DMS53 (cell line): Measurements from ENCODE around the gene PKHD1.

Source experiments
- DNase-seq: peaks from one replicate; lab custom pipeline; 2025; lab: John Stamatoyannopoulos, UW

The PKHD1 gene

DNA sequence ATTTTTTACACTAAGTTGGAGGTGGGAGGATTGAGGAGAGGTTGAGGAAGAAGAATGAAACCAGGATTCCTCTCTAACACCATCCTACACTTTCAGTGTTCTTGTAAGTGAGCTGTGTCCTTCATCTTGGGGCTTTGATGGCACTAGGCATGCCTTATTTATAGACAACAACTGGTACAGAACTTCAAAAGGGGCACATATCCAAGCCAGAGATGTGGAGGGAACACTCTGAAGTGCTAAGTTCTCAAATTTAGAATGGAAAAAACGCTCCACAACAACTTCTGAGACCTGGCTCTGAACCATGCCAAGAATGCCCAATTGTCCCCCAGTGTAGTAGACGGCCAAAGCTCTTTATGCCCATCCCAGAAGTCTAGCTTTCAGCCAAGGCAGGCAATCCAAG, 16.2 kb upstream of the PKHD1 start:
- DNase-seq, result no peak

DNA sequence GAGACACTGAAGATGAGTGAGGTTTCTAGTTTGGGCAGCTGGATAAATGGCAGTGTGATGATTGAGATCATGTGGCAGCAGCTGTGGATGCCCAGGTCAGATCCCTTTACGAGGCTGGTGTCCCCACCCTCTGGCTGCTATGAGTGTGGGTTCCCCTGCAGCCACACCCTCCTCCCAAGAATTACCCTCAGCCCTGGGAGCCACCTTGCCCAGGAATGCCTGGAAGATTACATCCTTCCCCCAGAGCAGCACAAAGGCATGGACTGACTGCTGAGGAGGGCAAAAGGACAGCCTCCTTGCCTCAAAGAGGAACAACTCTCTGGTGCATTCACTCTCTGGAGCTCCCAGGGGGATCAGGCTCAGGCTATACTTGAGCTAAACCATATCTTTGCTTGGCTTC, 15.0 kb upstream of the PKHD1 start:
- DNase-seq, result no peak

DNA sequence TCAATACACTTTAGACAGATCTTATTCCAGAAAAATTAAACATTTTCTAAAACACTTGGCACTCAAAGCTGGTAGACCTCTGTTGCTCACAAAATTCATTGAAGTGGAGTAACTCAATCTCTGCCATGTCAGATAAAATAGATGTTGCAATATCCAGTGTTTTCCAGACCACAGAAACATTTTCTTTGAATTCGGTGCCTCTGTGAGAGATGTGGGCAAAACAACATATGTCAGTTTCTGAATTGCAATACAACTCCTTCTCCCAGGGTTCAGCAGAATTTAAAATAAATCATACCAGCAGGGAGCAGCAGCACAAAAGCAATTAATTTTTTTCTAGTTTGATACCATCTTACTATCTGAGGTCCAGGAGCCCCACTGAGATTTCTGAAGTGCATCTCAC, 11.3 kb upstream of the PKHD1 start:
- DNase-seq, result peak; percentile 11

DNA sequence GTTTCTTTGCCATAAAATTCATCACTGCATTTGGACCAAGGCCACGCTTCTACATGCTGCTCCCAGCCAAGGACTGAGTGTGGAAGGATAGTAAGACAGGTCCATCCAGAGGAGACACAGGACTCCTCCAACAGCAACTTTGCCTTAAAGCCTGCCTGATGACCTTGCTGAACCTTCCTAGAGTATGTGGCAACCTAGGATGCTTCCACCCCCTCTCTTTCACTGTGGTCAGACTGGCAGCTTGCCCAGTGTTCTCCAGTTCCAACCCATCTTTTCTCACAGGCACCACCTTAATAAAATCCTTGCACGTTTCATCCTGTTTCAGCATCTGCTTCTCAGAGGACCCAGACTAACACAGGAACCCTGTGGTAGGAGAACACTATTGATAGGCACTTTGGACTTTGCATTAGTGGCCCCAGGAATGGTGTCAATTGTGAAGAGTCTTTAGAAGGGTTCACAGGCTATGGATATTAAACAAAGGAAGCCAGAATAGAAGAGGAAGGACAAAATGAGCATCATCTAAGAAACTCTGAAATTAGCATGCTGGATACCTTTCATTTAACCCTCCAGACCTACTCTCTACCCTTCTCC, 2.4 kb upstream of the PKHD1 start:
- DNase-seq, result peak; percentile 43

DNA sequence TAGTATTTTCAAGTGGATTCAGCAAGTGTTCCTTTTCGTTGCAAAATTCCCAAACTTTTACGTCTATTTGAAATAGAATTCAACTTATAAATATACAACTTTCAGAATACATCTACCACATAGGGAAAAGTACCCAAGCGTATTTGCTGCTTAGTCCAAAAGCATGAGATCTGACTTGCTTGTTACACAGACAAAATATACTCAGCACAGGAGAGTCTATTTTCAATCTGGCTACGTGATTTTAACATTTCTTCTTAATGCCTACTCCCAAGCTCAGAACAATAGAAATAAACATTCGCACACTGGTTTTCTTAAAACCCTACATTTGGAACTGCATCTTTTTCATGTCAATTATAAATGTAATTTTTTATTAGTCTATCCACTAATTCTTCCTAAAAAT, 672 bp downstream of the PKHD1 start:
- no peak for DNase-seq

DNA sequence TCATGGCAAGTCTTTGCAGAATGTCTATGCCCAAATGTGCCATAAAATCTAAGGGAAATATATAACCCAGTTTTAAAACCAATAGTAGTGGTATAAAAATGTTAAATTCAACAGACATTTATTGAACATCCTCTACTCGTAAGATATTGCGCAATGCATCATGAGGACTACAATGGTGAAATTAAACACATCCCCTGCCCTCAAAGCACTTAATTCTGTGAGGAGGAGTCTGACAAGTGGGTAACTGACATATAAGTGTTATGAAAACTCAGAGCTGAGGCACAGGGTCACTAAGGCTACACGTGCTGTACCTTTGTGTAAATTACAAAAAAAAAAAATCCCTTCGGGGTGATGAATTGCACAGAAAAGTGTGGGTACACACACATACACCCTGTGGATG, 6.2 kb downstream of the PKHD1 start:
- no peak for DNase-seq

DNA sequence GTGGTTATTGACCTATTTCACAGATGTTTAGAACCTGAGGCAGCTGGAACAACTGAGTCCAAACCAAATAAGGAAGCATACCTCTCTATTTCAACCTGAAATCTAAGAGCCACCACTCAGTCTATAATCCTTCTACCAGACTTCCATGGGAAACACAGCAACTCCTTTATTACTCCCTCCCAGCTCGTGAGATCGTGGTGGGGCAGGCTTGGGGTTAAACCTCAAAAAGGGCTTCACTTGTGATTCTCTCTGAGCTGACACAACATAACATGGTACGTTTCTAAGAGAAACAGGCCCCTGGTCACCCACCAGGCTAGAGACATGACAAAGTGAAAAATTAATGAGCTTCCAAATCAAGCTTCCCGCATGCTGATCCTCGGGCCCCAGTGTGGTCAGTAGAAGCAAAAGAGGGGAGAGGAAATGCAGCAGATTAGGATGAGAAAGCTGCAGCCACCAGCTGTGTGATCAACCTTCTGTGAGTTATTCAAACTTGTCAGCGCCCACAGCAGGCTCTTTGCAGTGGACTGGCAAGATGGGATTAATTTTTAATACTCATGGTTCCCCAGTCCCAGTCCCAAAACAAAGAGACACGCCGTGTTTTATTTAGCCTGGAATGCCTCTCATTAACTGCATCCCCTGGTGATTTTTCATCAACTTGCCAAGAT, 9.3 kb downstream of the PKHD1 start:
- DNase-seq, result no peak

DNA sequence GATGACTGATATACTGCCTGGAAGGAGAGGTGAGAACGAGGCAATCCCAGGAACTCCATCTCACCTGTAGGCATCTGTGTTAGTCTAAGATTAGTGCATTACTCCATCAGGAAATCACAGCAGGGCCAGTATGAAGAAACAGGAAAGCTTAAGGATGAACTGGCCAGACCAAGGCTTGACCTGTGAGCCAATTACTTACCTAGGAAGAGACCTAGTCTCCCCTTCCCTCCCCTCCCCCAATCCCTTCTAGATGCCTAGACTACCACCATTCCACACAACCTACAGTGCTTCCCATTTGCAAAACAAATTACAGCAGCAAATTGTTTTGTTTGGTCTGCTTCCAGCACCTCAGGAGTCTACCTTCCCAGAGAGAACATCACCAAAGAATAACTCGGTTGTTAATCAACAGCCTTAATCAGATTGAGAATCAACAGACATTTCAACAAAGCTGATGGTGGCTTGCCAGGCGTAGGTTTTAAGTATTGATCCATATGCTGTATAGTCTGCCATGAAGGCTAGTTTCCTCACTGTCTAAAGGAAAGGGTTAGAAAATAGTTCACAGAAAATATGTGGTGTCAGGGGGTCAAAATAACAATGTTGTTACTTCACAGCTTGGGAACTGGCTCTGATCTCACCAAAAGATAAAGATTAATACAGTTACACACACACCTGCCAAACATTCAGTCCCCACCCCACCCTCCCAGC, 10.1 kb downstream of the PKHD1 start:
- no peak for DNase-seq

DNA sequence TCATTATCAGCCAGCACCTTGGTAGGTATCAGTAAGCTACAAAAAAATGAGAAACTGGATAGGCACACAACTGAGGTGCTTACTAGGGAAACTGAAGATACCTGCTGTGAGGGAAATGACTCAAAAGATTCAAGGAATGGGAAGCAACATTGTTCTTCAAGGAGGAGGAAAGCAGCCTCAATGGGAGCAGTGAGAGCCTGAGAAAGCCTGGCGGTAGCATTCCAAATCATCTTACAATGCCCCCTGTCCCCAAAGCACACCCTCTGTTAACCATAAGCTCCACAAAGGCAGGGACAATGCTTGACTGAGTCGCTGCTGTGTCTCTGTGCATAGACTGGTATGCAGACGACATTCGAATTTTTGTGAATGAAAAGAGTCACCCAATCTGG, 10.6 kb downstream of the PKHD1 start:
- DNase-seq, result no peak

DNA sequence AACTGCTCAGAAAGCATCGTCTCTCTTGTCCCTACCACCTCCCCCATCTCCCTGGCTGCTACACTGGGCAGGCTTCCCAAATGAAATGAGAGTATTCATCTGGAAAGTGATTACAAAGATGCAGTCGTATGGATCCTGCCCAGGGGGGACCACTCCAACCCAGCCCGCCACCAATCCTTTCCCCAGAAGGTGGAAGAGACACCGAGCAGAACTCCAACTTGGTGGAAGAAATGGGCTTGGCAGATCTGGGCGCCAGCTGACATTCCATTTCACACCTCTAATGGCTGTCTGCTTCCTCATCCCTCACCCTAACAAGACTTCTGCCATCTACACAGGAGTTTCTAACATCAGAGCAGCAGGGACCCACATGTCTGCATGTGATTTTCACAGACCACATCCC, 12.7 kb downstream of the PKHD1 start:
- no peak for DNase-seq

DNA sequence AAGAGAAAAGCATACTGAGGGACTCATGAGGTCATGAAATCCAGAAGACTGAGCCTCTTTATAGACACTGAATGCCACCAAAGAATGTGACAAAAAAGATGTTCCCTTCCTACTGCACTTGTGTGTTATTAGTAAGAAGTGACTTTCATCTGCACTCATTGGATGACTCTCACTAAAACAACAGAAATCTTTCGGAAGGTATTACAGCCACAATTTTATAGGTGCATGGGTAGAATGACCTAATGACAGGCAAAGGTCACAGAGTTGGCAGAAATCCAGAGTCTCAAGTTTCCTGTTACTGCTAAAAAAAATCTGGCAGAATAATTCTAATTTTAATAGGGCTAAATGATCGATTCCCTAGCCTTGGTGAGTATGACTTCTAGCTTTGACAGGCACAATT, 13.3 kb downstream of the PKHD1 start:
- peak; percentile 38 for DNase-seq

DNA sequence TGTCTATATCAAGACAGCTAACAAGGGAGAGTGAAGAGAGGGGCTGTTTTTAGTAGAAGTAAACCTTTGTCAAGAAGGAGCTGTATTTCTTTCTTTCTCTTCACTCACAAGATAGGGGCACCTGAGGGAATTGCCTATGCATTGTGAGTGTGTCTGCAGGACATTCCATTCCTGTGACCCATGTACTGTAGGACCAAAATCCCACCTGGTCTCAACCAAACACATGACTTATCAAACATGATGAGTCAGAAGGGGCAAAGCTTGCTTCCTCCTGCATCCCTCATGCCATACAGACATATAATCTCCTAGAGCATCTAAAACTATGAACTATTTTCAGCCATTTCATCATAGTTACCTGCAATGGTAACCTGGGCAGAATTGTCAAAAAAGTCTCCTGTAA, 21.8 kb downstream of the PKHD1 start:
- DNase-seq, result peak; percentile 59

DNA sequence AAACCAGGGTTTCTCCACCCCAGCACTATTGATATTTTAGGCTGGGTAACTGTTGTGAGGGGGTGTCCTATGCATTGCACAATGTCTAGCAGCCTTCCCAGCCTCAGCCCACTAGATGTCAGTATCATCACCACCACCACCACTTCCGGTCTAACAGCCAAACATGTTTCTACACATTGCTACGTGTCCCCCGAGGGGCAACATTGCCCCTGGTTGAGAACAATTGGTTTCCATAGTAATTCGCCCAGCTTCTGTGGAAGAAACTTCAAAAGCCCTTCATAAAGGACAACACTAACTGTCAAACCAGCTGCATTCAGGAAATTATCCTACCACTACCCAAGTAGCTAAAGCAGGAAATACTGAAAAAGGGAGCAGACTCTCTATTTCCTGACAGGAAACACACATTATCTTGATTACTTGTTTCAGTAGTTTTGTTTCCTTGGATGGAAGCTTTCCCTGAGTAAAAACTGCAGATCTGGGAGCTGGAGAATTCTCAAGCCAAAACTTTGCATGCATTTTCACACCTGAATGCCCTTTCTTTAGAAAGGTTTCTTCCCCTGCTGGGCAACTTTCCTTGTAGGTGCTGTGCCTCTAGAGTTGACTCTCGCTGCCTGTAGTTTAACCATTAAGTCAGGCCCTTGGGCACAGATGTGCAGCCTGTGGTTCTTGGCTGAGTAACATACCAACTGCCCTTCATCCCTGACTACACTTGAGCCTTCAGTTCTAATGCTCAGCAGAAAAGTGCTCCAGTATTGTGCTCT, 23.6 kb downstream of the PKHD1 start:
- DNase-seq, result peak; percentile 79

DNA sequence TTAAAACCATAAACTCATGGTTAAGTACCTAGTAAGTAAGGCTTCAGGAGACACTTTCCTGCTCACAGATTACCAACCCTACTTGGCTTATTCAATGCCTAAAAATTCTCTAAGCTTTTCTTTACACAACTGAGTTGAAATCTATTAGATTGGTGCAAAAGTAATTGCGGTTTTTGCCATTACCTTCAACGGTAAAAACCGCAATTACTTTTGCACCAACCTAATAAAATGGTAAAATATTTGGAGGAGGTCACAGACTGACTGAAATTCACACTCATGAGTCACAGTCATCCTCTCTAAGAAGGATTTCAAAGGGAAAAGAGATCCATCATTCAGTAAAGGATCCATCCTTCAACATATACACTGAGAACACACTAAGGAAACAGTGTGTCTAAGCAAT, 25.9 kb downstream of the PKHD1 start:
- DNase-seq, result no peak

DNA sequence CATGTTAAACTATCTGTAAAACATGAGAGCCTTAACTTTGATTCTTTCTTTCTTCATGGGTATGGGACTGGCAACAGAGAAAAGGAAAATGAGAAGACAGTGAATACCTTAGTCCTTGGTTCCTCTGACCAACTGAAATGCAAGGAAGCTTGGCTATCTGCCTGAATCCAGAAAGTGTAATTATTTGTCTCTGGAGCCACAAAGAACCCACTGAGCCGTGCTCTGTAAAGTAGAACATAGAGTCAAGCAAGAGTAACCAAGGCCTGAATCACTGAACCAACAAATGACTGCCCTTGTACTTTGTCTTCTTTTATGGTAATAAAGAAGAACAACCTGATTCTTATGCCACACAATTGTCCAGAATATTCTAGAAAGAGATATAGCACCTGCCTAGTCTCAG, 27.6 kb downstream of the PKHD1 start:
- no peak for DNase-seq

DNA sequence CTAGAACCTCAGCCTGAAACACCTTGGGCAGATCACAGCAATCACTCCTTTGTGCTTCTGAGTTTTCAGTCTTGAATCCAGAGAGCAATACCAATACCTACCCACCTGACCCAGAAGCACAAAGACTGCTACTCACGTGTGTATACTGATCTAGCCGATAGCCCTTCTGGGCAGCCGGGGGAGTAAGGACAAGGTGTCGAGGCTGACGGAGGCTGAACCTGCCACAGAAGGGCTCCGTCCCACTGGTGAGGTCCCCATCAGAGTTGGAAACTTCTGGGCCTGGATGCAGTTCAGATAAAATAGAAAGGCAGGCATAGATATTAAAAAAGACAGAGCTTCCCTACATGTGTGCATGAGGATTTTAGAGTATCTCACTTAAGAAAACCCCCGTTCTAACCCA, 32.0 kb downstream of the PKHD1 start:
- DNase-seq, result no peak

DNA sequence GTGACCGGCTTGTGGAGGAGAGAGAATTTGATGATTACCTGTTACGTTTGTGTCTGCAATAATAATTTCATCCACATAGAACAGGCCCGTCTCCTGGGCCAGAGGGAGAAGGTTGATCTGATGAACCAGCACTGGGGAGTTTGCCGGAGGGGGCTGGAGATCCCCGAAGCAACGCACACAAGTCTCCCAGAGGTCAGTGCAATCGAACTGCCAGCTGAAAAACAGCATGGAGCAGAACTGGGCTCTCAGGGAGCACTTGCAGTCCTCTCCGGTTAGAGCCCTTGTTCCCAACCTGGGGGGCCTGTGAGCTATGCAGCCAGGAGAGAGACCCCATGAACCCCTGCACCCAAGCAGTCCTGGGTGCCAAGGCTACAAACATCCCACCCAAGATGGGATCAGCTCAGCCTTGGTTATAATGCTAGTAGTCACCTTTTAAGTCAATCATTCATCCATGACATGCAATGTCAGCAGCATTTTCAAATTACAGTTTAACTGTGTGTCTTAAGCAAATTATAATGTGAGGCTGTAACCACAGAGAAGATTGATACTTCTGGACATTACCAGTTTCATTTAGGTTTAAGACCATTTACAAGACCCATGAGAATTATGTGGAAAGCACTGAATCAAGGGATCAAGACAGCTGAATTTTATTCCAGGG, 34.2 kb downstream of the PKHD1 start:
- DNase-seq, result no peak

DNA sequence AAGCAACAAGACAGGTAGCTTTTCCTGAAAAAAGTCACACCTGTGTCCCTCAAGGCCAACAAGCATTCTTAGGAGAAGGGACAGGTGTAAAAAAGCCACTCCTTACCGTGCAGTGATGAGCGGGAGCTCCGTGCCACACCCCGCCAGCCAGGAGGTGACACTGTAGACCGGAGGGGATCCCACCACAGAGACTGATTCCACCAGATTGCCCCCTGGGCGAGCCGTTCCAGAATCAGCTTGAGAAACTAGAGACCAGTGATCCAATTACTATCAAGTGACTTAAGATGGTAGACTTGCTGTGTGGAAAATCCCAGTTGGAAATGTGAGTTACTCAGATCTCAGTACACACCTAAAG, 37.4 kb downstream of the PKHD1 start:
- DNase-seq, result no peak

DNA sequence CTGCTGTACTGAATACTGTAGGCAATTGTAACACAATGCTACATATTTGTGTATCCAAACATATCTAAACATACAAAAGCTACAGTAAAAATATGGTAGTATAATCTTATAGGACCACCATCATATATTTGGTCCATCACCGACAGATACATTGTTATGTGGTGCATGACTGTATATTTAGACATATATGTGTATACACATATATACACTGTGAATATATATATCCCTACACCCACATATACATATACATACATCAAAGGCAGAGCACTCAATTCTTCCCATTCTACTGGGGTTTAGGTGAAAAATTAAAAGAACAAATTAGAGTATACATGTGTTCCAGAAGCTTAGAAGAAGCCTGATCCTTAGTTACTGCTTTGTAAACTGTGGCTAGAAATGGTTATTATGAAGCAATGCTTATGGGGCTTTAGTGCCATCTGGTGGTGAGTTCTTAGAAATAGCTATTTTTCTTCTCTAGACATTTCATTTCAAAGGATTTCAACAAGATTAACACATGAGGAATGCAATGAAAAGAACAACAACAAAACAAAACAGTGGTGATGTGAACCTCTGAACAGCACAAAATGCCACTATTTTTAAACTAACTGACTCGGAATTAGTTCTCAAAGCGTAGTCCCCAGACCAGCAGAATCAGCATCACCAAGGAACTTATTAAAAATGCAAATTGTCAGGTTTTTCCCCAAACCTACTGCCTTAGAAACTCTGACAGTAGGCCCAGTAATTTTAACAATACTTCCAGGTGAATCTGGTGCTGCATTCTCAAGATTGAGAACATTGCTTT, 38.0 kb downstream of the PKHD1 start:
- peak; percentile 70 for DNase-seq

DNA sequence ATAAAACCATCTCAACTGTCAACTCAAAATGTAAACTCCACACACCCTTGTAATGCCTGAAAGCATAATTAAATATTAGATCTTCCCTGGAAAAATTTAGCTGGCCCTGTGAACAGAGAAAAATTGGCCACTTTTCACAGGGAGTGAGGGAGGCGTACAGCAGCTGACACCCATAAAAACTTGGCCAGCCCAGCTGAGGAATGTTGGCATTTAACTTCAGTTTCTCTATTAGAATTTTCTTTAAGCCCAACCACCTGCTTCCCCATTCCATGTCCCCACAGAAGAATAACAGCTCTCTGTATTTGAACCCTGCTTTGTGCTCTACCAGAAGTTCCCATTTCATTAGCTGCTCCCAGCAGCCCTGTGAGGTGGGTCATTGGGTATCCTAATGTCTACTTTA, 41.0 kb downstream of the PKHD1 start:
- DNase-seq, result no peak

DNA sequence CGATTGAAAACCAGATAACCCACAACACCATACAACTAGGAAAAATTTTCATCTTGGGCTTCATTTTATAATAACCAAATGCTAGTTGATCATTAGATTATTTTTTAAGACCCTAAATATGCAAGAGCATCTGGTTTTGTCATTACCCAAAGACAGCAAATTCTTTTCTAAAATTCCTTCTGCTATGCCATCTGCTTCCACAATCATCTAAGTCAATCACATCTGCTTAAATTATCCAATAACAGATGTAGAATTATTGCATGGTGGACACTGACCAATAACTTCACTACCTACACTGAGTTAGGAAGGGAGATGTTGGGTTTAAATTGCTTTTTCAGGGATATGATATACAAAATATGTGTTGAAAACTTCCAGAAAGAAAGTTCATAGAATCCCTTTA, 41.9 kb downstream of the PKHD1 start:
- no peak for DNase-seq

DNA sequence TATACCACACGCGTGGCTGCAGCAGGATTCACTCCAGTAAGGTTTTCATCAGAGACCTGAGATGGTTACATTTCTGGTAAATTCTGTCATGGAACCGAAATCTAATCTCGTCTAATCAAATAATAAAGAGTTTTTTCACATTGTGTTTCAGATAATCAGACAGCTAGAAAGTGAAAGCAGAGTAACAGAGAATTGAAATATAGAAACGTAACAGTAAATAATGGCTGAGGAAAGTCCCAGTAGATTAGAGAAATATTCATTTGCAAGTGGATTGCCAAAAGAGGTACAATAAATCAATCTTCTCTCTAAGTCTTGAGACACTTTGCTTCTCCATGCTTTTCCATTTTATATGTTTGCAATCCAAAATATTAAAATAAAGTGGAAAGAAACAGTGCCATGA, 42.4 kb downstream of the PKHD1 start:
- DNase-seq, result no peak
